ENCODE measurements around the gene TNFRSF1B.

DNA sequence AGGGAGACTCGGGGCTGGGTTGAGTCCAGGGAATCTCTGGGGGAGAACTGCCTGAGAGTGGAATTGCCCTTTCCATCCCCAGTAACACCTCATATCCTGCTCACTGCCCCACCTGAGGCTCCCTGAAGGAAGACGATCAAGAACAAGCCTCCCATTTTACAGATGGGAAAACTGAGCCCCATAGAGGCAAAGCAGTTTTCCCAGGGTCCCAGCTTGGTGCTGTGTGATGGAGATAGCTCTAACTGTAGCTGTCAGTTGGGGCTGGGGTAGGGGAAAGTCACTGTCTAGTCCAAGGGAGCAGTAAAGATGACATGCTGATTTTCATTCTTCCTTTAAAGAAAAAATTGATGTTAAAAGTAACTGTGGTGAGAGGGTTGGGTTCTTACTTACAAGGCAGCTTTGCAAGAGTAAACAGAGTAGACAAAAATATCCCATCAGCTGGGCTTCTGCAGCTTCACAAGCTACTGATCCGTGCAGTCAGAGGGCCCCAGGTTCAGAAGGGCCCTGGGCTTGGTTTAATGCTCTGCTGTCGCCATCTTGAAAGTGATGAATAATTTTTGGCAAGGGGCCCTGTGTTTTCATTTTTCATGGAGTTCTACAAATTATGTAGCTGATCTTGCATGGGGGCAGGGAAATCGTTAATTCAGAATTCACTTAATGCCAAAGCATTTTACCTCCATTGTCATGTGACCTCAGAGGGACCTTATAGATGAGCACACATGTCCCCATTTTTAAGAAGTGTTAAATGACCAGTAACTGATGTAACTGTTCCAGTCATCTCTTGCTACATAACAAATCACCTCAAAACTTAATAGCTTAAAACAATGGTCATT, 17.6 kb upstream of the TNFRSF1B start:
- TF ChIP-seq, protein P1, sequence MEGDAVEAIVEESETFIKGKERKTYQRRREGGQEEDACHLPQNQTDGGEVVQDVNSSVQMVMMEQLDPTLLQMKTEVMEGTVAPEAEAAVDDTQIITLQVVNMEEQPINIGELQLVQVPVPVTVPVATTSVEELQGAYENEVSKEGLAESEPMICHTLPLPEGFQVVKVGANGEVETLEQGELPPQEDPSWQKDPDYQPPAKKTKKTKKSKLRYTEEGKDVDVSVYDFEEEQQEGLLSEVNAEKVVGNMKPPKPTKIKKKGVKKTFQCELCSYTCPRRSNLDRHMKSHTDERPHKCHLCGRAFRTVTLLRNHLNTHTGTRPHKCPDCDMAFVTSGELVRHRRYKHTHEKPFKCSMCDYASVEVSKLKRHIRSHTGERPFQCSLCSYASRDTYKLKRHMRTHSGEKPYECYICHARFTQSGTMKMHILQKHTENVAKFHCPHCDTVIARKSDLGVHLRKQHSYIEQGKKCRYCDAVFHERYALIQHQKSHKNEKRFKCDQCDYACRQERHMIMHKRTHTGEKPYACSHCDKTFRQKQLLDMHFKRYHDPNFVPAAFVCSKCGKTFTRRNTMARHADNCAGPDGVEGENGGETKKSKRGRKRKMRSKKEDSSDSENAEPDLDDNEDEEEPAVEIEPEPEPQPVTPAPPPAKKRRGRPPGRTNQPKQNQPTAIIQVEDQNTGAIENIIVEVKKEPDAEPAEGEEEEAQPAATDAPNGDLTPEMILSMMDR (IDR thresholded peaks at IDR 0.05) = no peak
- TF ChIP-seq POLR2A (IDR thresholded peaks at IDR 0.05) = no peak

All from uterus (tissue), 2 donors.